Naive B cell (primary cell): ENCODE measurements around the gene OR14K1. TPM values are rescaled to one million over a fixed set of nuclear protein-coding genes. Genes with fewer than 3 reads are reported as not detected.

Experiments used
- ATAC-seq, 2 donors: fragments of 150-1000 bp; cut with Tn5 transposase; 2 replicates each; pipeline ENCODE4 v1.10.0; 2021; ENCODE audit warnings: low read depth in 2 of 2, mild to moderate bottlenecking in 2 of 2, moderate library complexity in 2 of 2
- DNase-seq: peaks from one replicate; pipeline ENCODE4 v3.0.0; 2022
- H3K27ac Mint-ChIP-seq, 6 donors: one replicate each; pipeline ENCODE4 v1.8.0; 2020 to 2022; ENCODE audit warnings: mild to moderate bottlenecking in 6 of 6, mixed read lengths in 6 of 6, moderate library complexity in 5 of 6, inconsistent platforms in 2 of 6
- H3K27me3 Mint-ChIP-seq, 3 donors: one replicate each; pipeline ENCODE4 v1.8.0; 2021 to 2022; ENCODE audit warnings: mixed read lengths in 3 of 3, mild to moderate bottlenecking in 1 of 3
- H3K36me3 Mint-ChIP-seq, 2 donors: one replicate each; pipeline ENCODE4 v1.8.0; 2020 to 2022; ENCODE audit warnings: mixed read lengths in 2 of 2, inconsistent platforms in 1 of 2, mild to moderate bottlenecking in 1 of 2
- H3K4me1 Mint-ChIP-seq, 3 donors: one replicate each; pipeline ENCODE4 v1.8.0; 2020 to 2022; ENCODE audit warnings: mixed read lengths in 3 of 3, inconsistent platforms in 1 of 3, mild to moderate bottlenecking in 1 of 3, moderate library complexity in 1 of 3
- H3K4me3 Mint-ChIP-seq, 8 donors: one replicate each; pipeline ENCODE4 v1.8.0; 2020 to 2022; ENCODE audit warnings: mild to moderate bottlenecking in 8 of 8, mixed read lengths in 8 of 8, moderate library complexity in 8 of 8, inconsistent platforms in 2 of 8
- H3K9me3 Mint-ChIP-seq, 7 donors: one replicate each; pipeline ENCODE4 v1.8.0; 2020 to 2022; ENCODE audit warnings: mixed read lengths in 7 of 7, mild to moderate bottlenecking in 5 of 7, inconsistent platforms in 2 of 7, moderate library complexity in 1 of 7
- polyA plus RNA-seq, 6 donors: library from polyadenylated mRNA; unstranded; fragments of 300-500 nt; fragmentation: Illumina TruSeq; gene quantifications; one replicate each; pipeline ENCODE4 v1.2.3, GENCODE V29; 2021; ENCODE audit warnings: low read depth in 6 of 6

Gene OR14K1
- polyA plus RNA-seq, 6 donors from 2014 or later, result not detected

- peaks cover 0 to 7% (median 0%) of the 10 kb centered on the region in 7 donors for H3K9me3 Mint-ChIP-seq
Observed at GRCh38 chr1:247760456-247760855, 22.0 kb downstream of the OR14K1 start, which contains the start of gene OR1C1. Gene OR1C1 (minus strand): TSS chr1:247760556. CDS start chr1:247758406, 2,150 bp downstream.

GRCh38 chr1:247769603-247770002 is 31.2 kb downstream of the OR14K1 start:
- DNase-seq (no peak), ATAC-seq (no peak)
- no peak overlapping the region for H3K4me3 Mint-ChIP-seq
- H3K9me3 Mint-ChIP-seq, result peaks cover 0 to 4% (median 0%) of the 10 kb centered on the region in 7 donors
- H3K36me3 Mint-ChIP-seq, result no peaks in the 10 kb centered on the region
- peaks cover 0 to 3% (median 0%) of the 10 kb centered on the region in 3 donors for H3K27me3 Mint-ChIP-seq
- H3K27ac Mint-ChIP-seq, result no peak overlapping the region
- H3K4me1 Mint-ChIP-seq, result no peaks in the 10 kb centered on the region

More at GRCh38 chr1:247760456-247760855, 22.0 kb downstream of the OR14K1 start, which contains the start of gene OR1C1:
- Mint-ChIP-seq H3K4me3 (no peak within 1 kb of the TSS), H3K4me1 (no peaks in the 10 kb centered on the region), H3K27me3 (no peaks in the 10 kb centered on the region), H3K36me3 (no peaks in the 10 kb centered on the region), H3K27ac (no peak within 1 kb of the TSS)
- no peak for ATAC-seq
- DNase-seq, result no peak

Other genes with a start within 250 kb of the OR14K1 start
- gene OR2C3, start 202.2 kb upstream of the OR14K1 start, polyA plus RNA-seq, result not detected
- under 1 TPM in 1 of 6 donors, not detected in 5; 0.15 TPM for gene GCSAML, start 189.5 kb upstream of the OR14K1 start, polyA plus RNA-seq
- not detected for gene OR2G2, start 150.3 kb upstream of the OR14K1 start, polyA plus RNA-seq
- not detected for gene OR2G3, start 133.0 kb upstream of the OR14K1 start, polyA plus RNA-seq
- gene OR13G1, start 58.9 kb upstream of the OR14K1 start, polyA plus RNA-seq, result not detected
- gene OR6F1, start 22.0 kb upstream of the OR14K1 start, polyA plus RNA-seq, result not detected
- gene OR14A2, start 9.5 kb downstream of the OR14K1 start, polyA plus RNA-seq, result not detected
- not detected for gene OR1C1, start 21.9 kb downstream of the OR14K1 start, polyA plus RNA-seq
- not detected for gene OR14A16, start 85.5 kb downstream of the OR14K1 start, polyA plus RNA-seq
- gene OR11L1, start 103.3 kb downstream of the OR14K1 start, polyA plus RNA-seq, result not detected
- 1 to 10 TPM; 2.2 to 6.2 (median 4.7) TPM for gene TRIM58, start 118.6 kb downstream of the OR14K1 start, polyA plus RNA-seq
- gene OR2W3, start 157.0 kb downstream of the OR14K1 start, polyA plus RNA-seq, result 10 to 100 TPM in 1 of 6 donors, 1 to 10 TPM in 3, under 1 TPM in 2; 0.67 to 10.6 (median 2.0) TPM
- gene OR2T8, start 181.6 kb downstream of the OR14K1 start, polyA plus RNA-seq, result under 1 TPM in 1 of 6 donors, not detected in 5; 0.43 TPM
- not detected for gene OR2AJ1, start 186.3 kb downstream of the OR14K1 start, polyA plus RNA-seq
- under 1 TPM in 2 of 6 donors, not detected in 4; 0.51 to 0.74 TPM for gene OR2L8, start 210.2 kb downstream of the OR14K1 start, polyA plus RNA-seq
- not detected for gene OR2AK2, start 226.6 kb downstream of the OR14K1 start, polyA plus RNA-seq